Panc1 (cell line): ENCODE results near the gene FGF14. TPM values are rescaled to one million over a fixed set of nuclear protein-coding genes. Genes with fewer than 3 reads are reported as not detected.

Experiments
- ATAC-seq: fragments of 200-7000 bp; cut with Tn5 transposase; 2 replicates; pipeline ENCODE4 v1.9.1; 2020; ENCODE audit warnings: mild to moderate bottlenecking, moderate library complexity
- BruUV-seq: library from RNA; stranded (reverse); fragments of 400-500 nt; replicated peaks from 2 replicates; lab custom pipeline; 2021; lab: Mats Ljungman, UMichigan
- CTCF ChIA-PET: fragments of 300-600 bp; sonication (Branson Sonifier 250); formaldehyde crosslinking; loops from one replicate; lab custom pipeline; 2022; ENCODE audit warnings: antibody characterized with exemption; lab: Charles Lee
- POLR2A ChIA-PET: fragments of 300-600 bp; sonication (Branson Sonifier 250); formaldehyde crosslinking; loops from one replicate; lab custom pipeline; 2022; ENCODE audit warnings: antibody characterized with exemption; lab: Charles Lee
- DNase-seq: peaks from one replicate; pipeline ENCODE4 v3.0.0-alpha.2; 2010; ENCODE audit warnings: low read depth, low spot score
- H3K27ac ChIP-seq: 2 replicates; pipeline ENCODE4 v1.5.1; 2011; ENCODE audit warnings: mild to moderate bottlenecking, low read length, inconsistent platforms
- H3K27me3 ChIP-seq: fragments of 200-500 bp; sonication (Bioruptor generic); 2 replicates; pipeline ENCODE4 v1.6.0; 2014; ENCODE audit warnings: low read length, inconsistent platforms; ENCODE audit not compliant: control insufficient read depth, insufficient read depth
- H3K36me3 ChIP-seq: fragments of 200-500 bp; sonication (Bioruptor generic); 2 replicates; pipeline ENCODE4 v1.5.1; 2014; ENCODE audit warnings: inconsistent platforms, mild to moderate bottlenecking, low read length, moderate library complexity; ENCODE audit not compliant: control insufficient read depth, insufficient read depth
- H3K4me1 ChIP-seq: 2 replicates; pipeline ENCODE4 v1.5.1; 2011; ENCODE audit warnings: inconsistent platforms, mild to moderate bottlenecking, low read length, moderate library complexity; ENCODE audit not compliant: control insufficient read depth, insufficient read depth
- H3K4me3 ChIP-seq, 2 experiments: 2 replicates each; pipeline ENCODE4 v1.5.1; 2011 to 2012; ENCODE audit warnings: low read depth in 2 of 2, low read length in 2 of 2, mild to moderate bottlenecking in 2 of 2, inconsistent platforms in 1 of 2, moderate library complexity in 1 of 2
- H3K9me3 ChIP-seq: fragments of 200-500 bp; sonication (Bioruptor generic); 2 replicates; pipeline ENCODE4 v1.5.1; 2014; ENCODE audit warnings: low read depth, mild to moderate bottlenecking, inconsistent platforms, low read length, moderate library complexity; ENCODE audit not compliant: control insufficient read depth, insufficient read depth
- CTCF ChIP-seq: fragments of 450-650 bp; IDR thresholded peaks from 2 replicates; pipeline ENCODE4 v1.5.1; 2017; ENCODE audit warnings: mild to moderate bottlenecking
- POLR2AphosphoS5 ChIP-seq: IDR thresholded peaks from 2 replicates; pipeline ENCODE4 v1.6.1; 2012; ENCODE audit warnings: mild to moderate bottlenecking, low read depth, low read length, moderate library complexity
- REST ChIP-seq, 2 experiments: IDR thresholded peaks; 2 replicates each; pipeline ENCODE4 v1.6.1; 2011 to 2012; ENCODE audit warnings: low read depth in 2 of 2, control low read depth in 1 of 2, low read length in 1 of 2, mild to moderate bottlenecking in 1 of 2, moderate library complexity in 1 of 2; ENCODE audit not compliant: insufficient read depth in 1 of 2
- SIN3A ChIP-seq: IDR thresholded peaks from 2 replicates; pipeline ENCODE4 v1.6.1; 2012; ENCODE audit warnings: low read depth, mild to moderate bottlenecking, low read length, moderate library complexity, borderline replicate concordance; ENCODE audit not compliant: insufficient read depth
- TCF7L2 ChIP-seq: IDR thresholded peaks from 2 replicates; pipeline ENCODE4 v1.6.1; 2011; ENCODE audit warnings: mild to moderate bottlenecking, low read depth, low read length, inconsistent platforms
- in situ Hi-C: cut with HindIII; loops from 2 replicates; pipeline ENCODE4 v1.10.0; 2016; ENCODE audit warnings: low sequenced_read_pairs, low pct_unique_long_range_greater_than_20kb
- intact Hi-C: fragments of 100-400 bp; cut with micrococcal nuclease; formaldehyde crosslinking; loops from one replicate; pipeline ENCODE4 v1.10.0; 2022; ENCODE audit not compliant: unreplicated experiment
- total RNA-seq: library from RNA; stranded (reverse); gene quantifications from one replicate; pipeline ENCODE4 v1.2.1, GENCODE V29; 2021; ENCODE audit not compliant: unreplicated experiment

The FGF14 gene
- total RNA-seq, 1 experiment from 2014 or later, result 0.03 TPM

- Histone ChIP-seq H3K27ac (no peak overlapping the region), H3K9me3 (no peaks in the 10 kb centered on the region), H3K4me1 (no peaks in the 10 kb centered on the region), H3K27me3 (no peaks in the 10 kb centered on the region), H3K4me3 (no peak overlapping the region), H3K36me3 (no peaks in the 10 kb centered on the region)
- DNase-seq (no peak), ATAC-seq (no peak)
- in situ Hi-C loops (no loop called here), intact Hi-C loops (no loop called here)
- ChIA-PET POLR2A (no interaction called here), CTCF (no interaction called here)
- TF ChIP-seq TCF7L2 (no peak), CTCF (no peak), REST (IDR thresholded peaks at IDR 0.05; ENCODE audit: insufficient read depth in 1 of 2, low read depth in 2 of 2, low read length in 1 of 2) (no peak), SIN3A (no peak), POLR2AphosphoS5 (no peak)
- no TSS peak for BruUV-seq
Measured at GRCh38 chr13:101998129-101998528, 403.7 kb downstream of the FGF14 start.

- CTCF ChIA-PET, result no interaction called here
- in situ Hi-C loops, result no loop called here
Measured at GRCh38 chr13:101996954-101997353, 404.9 kb downstream of the FGF14 start.

More at GRCh38 chr13:101996954-101997353, 404.9 kb downstream of the FGF14 start:
- no peak for TF ChIP-seq TCF7L2
- TF ChIP-seq CTCF, result no peak
- TF ChIP-seq SIN3A, result no peak
- TF ChIP-seq POLR2AphosphoS5, result no peak
- no peak for TF ChIP-seq REST (IDR thresholded peaks at IDR 0.05; ENCODE audit: insufficient read depth in 1 of 2, low read depth in 2 of 2, low read length in 1 of 2)
- no peak overlapping the region for H3K27ac ChIP-seq
- no TSS peak for BruUV-seq
- intact Hi-C loops, result no loop called here
- ATAC-seq (no peak), DNase-seq (no peak)
- POLR2A ChIA-PET, result no interaction called here
- no peak overlapping the region for H3K4me3 ChIP-seq
- H3K27me3 ChIP-seq, result no peaks in the 10 kb centered on the region
- H3K4me1 ChIP-seq, result no peaks in the 10 kb centered on the region
- no peaks in the 10 kb centered on the region for H3K9me3 ChIP-seq
- no peaks in the 10 kb centered on the region for H3K36me3 ChIP-seq
